AG09319 (cell line): Measurements from ENCODE around the gene FUT1.

Experiments used
- DNase-seq: peaks from one replicate; pipeline ENCODE4 v3.0.0-alpha.2; 2010; ENCODE audit warnings: low read depth; ENCODE audit errors: extremely low read depth
- TF ChIP-seq, protein P1 (sequence below): IDR thresholded peaks from 2 replicates; pipeline ENCODE4 v1.5.1; 2011; ENCODE audit warnings: low read depth, mild to moderate bottlenecking, inconsistent platforms, low read length, moderate library complexity

FUT1 gene

DNA sequence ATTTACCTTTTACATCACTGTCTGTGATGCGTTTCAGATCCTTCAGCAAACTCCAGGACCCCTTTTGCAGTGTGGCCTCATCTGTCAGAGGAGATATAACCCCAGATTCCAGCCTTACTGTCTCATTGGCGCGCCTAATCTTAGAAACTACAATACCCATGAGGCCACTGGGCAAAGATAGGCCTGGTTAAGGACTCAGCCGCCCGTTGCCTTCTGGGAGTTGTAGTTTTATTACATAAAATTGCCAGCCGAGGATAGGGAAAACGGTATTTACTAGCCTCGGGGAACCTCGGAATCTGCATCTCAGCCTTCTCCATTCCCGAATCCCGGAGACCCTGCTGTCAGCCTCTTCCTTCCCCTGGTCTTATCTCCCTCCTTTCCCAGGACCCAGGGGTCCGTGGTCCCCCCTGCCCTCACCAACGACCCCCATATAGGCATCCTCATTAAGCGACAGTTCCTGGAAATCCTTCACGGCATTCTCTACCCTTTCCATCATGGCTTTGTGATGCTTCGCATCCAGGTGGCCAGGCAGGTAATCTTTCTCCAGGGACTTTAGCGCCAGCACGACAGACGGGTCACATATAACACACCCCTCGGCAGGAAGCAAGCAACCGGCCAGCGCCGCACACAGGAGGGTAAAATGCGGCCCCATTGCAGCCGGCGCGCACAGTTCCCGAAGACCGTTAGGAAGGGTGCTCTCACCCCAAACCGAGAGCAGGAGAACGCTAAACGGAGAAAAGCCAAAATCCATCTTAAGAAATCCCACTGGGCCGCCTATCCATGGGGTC is 7.0 kb downstream of the FUT1 start:
- no peak for DNase-seq
- TF ChIP-seq, protein P1, sequence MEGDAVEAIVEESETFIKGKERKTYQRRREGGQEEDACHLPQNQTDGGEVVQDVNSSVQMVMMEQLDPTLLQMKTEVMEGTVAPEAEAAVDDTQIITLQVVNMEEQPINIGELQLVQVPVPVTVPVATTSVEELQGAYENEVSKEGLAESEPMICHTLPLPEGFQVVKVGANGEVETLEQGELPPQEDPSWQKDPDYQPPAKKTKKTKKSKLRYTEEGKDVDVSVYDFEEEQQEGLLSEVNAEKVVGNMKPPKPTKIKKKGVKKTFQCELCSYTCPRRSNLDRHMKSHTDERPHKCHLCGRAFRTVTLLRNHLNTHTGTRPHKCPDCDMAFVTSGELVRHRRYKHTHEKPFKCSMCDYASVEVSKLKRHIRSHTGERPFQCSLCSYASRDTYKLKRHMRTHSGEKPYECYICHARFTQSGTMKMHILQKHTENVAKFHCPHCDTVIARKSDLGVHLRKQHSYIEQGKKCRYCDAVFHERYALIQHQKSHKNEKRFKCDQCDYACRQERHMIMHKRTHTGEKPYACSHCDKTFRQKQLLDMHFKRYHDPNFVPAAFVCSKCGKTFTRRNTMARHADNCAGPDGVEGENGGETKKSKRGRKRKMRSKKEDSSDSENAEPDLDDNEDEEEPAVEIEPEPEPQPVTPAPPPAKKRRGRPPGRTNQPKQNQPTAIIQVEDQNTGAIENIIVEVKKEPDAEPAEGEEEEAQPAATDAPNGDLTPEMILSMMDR, result no peak

GRCh38 chr19:48742096-48742495 is 10.3 kb downstream of the FUT1 start:
- DNase-seq, result no peak
- TF ChIP-seq, protein P1, result no peak

- no peak for DNase-seq
- TF ChIP-seq, protein P1, result no peak
Observed at GRCh38 chr19:48741129-48741999, 11.1 kb downstream of the FUT1 start.

DNA sequence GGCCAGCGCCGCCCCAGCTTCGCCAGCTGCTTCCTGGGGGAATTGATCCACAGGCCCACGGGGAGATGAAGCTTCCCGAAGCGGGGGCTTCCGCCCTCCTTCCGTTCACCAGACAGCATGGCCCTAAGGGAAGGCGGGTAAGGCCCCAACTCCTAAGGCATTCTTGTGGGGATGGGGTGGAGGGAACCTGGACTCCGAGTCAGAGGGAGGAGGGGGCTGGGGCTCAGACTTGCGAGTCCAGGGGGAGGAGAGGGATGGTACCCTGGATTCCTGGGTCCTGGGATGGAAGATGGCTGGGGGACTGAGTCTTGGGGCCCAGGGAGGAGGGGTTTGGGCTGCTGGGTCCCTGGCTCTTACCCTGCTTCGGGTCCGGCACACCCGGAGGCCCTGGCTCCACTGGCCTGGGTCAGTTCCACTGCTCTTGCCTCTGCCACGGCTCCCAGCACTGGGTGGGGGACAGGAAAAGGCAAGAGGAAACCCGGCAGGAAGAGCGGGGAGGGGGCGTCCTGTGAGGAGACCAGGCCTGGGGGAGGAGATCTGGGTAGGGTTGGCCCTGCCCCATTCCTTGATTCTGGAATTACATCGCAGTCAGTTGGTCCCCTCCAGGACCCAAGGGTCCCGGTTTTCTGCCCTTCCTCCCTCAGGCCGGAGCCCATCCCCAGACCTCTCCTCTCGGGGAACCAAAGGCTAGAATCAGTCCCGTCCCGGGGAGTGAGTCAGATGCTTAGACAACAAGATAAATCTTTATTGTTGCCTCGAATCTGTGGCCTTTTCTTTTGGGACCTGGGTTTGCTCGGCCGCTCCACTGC is 12.1 kb downstream of the FUT1 start, which contains the start of gene RASIP1:
Gene RASIP1, minus strand, starts transcription at position 447 of the 809 bp plus-strand sequence. Its CDS starts 328 bp downstream, at position 119.
- TF ChIP-seq, protein P1, result no peak
- DNase-seq, result no peak

- no peak for DNase-seq
- TF ChIP-seq, protein P1, result no peak
Observed at GRCh38 chr19:48739404-48740163, 12.9 kb downstream of the FUT1 start.

- TF ChIP-seq, protein P1, result no peak; the same call in none of the 2 replicates
- no peak for DNase-seq
Observed at GRCh38 chr19:48738557-48739403, 13.7 kb downstream of the FUT1 start.
